Measurements from ENCODE around the gene TCEA2. TPM values are rescaled to one million over a fixed set of nuclear protein-coding genes. Genes with fewer than 3 reads are reported as not detected.

Gene TCEA2
- total and polyA plus RNA-seq, 2 of the 13 experiments (the other 11 are each of a cell fraction or from before 2014, with no cell fraction given): 28.1 to 33.7 TPM

DNA sequence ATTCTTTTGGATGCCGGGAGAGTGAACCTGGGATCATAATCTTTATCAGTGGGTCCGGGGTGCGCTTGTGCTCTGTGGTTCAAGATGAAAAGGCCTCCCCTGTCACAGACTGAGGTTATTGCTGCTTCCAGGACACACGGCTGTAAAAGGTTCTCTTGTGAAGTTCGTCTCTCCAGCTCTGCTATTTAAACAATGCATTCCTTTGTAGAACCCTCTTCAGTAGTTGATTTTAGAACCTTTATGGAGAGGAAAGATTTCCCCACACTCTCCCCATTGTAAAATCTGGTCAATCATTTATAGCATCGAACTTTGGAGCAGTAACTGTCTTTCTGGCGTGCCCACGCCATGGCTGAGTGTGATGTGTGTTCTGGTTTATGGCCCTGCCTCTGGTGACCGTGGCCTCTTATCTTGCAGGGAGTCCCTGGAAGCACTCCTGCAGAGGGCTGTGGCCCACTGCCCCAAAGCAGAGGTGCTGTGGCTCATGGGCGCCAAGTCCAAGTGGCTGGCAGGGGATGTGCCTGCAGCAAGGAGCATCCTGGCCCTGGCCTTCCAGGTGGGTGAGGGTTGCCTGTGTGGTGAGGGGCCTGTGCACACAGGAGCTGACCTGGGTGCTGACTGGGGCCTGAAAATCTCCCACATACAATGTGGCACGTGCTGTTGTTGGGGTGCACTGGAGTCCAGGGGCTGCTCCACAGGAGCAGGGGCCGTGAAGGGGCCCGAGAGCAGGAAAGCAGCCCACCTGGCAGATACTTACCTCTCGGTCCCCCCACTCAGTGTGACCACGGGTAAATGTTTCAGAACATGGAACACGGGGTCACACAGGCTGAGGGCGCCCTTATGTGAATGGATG lies 38.6 kb upstream of the TCEA2 start (continued):
- TF ChIP-seq ZNF460 (CRISPR knock-in tag; IDR thresholded peaks at IDR 0.05; ENCODE audit: borderline replicate concordance) (no peak; the same call in 1 of the 2 replicates), PAF1 (CRISPR knock-in tag; IDR thresholded peaks at IDR 0.05) (no peak), PRPF4 (IDR thresholded peaks at IDR 0.05; ENCODE audit: low read depth, low read length, poor library complexity, severe bottlenecking) (peak; percentile 19), ZNF432 (CRISPR knock-in tag; IDR thresholded peaks at IDR 0.05; ENCODE audit: borderline replicate concordance) (no peak), ZNF354B (CRISPR knock-in tag; IDR thresholded peaks at IDR 0.05) (0 out of 2 replicates have a peak, but pooled peaks have one; percentile 68), ZNF883 (CRISPR knock-in tag; IDR thresholded peaks at IDR 0.05; ENCODE audit: not compliant biosample characterization) (peak; percentile 94), ZNF101 (CRISPR knock-in tag; IDR thresholded peaks at IDR 0.05; ENCODE audit: borderline replicate concordance, low read depth) (no peak), MZF1 (CRISPR knock-in tag; IDR thresholded peaks at IDR 0.05; ENCODE audit: borderline replicate concordance) (no peak), THAP11 (CRISPR knock-in tag; IDR thresholded peaks at IDR 0.05) (peak; percentile 73; the same call in 1 of the 2 replicates), ZNF567 (CRISPR knock-in tag; IDR thresholded peaks at IDR 0.05; ENCODE audit: borderline replicate concordance) (0 out of 2 replicates have a peak, but pooled peaks have one; percentile 17), SP4 (CRISPR knock-in tag; IDR thresholded peaks at IDR 0.05) (no peak), NBN (conservative IDR thresholded peaks at IDR 0.05) (no peak), HDAC2 (CRISPR knock-in tag; IDR thresholded peaks at IDR 0.05) (peak; percentile 94), ZIK1 (CRISPR knock-in tag; IDR thresholded peaks at IDR 0.05; ENCODE audit: borderline replicate concordance, low read depth) (0 out of 2 replicates have a peak, but pooled peaks have one; percentile 25), REL (CRISPR knock-in tag; conservative IDR thresholded peaks at IDR 0.05) (no peak), RAD21 (CRISPR knock-in tag; IDR thresholded peaks at IDR 0.05) (peak; percentile 72), ZFP1 (CRISPR knock-in tag; IDR thresholded peaks at IDR 0.05) (no peak; the same call in 1 of the 2 replicates), JUNB (CRISPR knock-in tag; IDR thresholded peaks at IDR 0.05; ENCODE audit: borderline replicate concordance) (no peak)
- TF ChIP-seq, protein P1, sequence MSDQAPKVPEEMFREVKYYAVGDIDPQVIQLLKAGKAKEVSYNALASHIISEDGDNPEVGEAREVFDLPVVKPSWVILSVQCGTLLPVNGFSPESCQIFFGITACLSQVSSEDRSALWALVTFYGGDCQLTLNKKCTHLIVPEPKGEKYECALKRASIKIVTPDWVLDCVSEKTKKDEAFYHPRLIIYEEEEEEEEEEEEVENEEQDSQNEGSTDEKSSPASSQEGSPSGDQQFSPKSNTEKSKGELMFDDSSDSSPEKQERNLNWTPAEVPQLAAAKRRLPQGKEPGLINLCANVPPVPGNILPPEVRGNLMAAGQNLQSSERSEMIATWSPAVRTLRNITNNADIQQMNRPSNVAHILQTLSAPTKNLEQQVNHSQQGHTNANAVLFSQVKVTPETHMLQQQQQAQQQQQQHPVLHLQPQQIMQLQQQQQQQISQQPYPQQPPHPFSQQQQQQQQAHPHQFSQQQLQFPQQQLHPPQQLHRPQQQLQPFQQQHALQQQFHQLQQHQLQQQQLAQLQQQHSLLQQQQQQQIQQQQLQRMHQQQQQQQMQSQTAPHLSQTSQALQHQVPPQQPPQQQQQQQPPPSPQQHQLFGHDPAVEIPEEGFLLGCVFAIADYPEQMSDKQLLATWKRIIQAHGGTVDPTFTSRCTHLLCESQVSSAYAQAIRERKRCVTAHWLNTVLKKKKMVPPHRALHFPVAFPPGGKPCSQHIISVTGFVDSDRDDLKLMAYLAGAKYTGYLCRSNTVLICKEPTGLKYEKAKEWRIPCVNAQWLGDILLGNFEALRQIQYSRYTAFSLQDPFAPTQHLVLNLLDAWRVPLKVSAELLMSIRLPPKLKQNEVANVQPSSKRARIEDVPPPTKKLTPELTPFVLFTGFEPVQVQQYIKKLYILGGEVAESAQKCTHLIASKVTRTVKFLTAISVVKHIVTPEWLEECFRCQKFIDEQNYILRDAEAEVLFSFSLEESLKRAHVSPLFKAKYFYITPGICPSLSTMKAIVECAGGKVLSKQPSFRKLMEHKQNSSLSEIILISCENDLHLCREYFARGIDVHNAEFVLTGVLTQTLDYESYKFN (CRISPR knock-in tag; conservative IDR thresholded peaks at IDR 0.05): peak; percentile 97
- TF ChIP-seq, protein P2, sequence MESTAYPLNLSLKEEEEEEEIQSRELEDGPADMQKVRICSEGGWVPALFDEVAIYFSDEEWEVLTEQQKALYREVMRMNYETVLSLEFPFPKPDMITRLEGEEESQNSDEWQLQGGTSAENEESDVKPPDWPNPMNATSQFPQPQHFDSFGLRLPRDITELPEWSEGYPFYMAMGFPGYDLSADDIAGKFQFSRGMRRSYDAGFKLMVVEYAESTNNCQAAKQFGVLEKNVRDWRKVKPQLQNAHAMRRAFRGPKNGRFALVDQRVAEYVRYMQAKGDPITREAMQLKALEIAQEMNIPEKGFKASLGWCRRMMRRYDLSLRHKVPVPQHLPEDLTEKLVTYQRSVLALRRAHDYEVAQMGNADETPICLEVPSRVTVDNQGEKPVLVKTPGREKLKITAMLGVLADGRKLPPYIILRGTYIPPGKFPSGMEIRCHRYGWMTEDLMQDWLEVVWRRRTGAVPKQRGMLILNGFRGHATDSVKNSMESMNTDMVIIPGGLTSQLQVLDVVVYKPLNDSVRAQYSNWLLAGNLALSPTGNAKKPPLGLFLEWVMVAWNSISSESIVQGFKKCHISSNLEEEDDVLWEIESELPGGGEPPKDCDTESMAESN (CRISPR knock-in tag; conservative IDR thresholded peaks at IDR 0.05): peak; percentile 70; the same call in 1 of the 2 replicates
- TF ChIP-seq, protein P3, sequence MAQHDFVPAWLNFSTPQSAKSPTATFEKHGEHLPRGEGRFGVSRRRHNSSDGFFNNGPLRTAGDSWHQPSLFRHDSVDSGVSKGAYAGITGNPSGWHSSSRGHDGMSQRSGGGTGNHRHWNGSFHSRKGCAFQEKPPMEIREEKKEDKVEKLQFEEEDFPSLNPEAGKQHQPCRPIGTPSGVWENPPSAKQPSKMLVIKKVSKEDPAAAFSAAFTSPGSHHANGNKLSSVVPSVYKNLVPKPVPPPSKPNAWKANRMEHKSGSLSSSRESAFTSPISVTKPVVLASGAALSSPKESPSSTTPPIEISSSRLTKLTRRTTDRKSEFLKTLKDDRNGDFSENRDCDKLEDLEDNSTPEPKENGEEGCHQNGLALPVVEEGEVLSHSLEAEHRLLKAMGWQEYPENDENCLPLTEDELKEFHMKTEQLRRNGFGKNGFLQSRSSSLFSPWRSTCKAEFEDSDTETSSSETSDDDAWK (CRISPR knock-in tag; IDR thresholded peaks at IDR 0.05): no peak
- TF ChIP-seq, protein P4, sequence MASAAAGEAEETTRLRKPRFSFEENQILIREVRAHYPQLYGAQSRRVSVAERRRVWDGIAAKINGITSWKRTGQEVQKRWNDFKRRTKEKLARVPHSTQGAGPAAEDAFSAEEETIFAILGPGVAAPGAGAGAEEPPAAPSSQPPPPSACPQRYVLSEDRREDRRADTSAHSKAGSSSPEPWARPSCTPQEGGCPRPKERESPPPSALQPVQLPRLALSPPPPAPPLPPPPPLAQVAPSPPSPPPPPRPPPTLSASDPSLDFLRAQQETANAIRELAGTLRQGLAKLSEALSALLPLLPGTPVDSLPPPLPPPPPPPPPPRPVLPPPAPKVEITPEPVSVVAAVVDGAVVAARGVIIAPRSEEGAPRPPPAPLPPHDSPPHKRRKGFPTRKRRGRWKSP (CRISPR knock-in tag; IDR thresholded peaks at IDR 0.05): peak; percentile 76; the same call in 1 of the 2 replicates
